ENCODE data around the gene ARHGAP40. TPM values are rescaled to one million over a fixed set of nuclear protein-coding genes. Genes with fewer than 3 reads are reported as not detected.

ARHGAP40 gene
- total and polyA plus RNA-seq, 2 experiments from 2014 or later, result not detected

DNA sequence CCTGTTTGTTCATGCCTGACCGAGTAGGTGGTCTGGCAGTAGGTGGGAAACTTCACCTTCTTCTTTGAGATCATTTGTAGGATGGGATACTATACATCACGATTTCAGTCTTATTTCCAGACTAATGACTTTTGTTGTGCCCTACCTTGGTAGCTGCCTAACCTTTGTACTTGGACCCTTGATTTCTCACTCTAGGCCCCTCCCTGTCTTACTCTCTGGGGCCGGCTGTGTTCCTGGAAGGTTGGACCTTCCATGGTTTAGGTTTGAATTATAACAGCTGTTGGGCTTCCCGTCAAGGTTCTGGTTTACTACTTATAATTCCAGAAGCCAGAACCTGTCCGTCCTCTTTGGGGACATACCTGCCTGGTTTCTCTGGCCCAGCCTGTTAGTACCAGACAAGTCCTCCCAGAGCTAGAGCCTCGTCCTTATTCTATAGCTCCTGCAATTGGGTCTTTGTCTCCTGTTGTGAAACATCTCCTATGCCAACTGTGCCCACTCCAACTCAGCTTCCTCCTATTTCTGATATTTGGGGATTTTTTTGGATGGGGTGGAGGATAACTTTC lies 35.5 kb upstream of the ARHGAP40 start:
- no peak for TF ChIP-seq EZH2 (IDR thresholded peaks at IDR 0.05; ENCODE audit: insufficient read depth, poor library complexity, severe bottlenecking)
- no peak for TF ChIP-seq EZH2phosphoT487 (IDR thresholded peaks at IDR 0.05; ENCODE audit: insufficient read depth, low read depth)
- Histone ChIP-seq H3K9me3 (ENCODE audit: low read depth) (no peaks in the 10 kb centered on the region), H2AFZ (no peak overlapping the region), H3K4me3 (no peak overlapping the region), H3K4me2 (ENCODE audit: unreplicated experiment) (no peak overlapping the region), H3K36me3 (ENCODE audit: low read depth) (peaks cover 43% of the 10 kb centered on the region), H3K9me2 (ENCODE audit: insufficient read depth) (no peaks in the 10 kb centered on the region), H3K9ac (no peak overlapping the region), H3K79me2 (ENCODE audit: insufficient read depth) (no peaks in the 10 kb centered on the region), H3K27me3 (replicated peaks; ENCODE audit: insufficient read depth) (no peaks in the 10 kb centered on the region), H3K27ac (no peak overlapping the region), H3K4me1 (ENCODE audit: insufficient read depth) (no peaks in the 10 kb centered on the region), H3F3A (ENCODE audit: insufficient read depth) (no peaks in the 10 kb centered on the region), H4K20me1 (ENCODE audit: insufficient read depth) (no peaks in the 10 kb centered on the region)
- no peak for DNase-seq
- WGBS, 2 experiments (ENCODE audit: low coverage in 1 of 2, low lambda C conversion rate in 2 of 2, missing lambda C conversion rate in 2 of 2), result 89 to 91% methylated on average over 6 of the region's 6 CpGs
- in situ Hi-C loops (cut with MboI), result no loop called here

DNA sequence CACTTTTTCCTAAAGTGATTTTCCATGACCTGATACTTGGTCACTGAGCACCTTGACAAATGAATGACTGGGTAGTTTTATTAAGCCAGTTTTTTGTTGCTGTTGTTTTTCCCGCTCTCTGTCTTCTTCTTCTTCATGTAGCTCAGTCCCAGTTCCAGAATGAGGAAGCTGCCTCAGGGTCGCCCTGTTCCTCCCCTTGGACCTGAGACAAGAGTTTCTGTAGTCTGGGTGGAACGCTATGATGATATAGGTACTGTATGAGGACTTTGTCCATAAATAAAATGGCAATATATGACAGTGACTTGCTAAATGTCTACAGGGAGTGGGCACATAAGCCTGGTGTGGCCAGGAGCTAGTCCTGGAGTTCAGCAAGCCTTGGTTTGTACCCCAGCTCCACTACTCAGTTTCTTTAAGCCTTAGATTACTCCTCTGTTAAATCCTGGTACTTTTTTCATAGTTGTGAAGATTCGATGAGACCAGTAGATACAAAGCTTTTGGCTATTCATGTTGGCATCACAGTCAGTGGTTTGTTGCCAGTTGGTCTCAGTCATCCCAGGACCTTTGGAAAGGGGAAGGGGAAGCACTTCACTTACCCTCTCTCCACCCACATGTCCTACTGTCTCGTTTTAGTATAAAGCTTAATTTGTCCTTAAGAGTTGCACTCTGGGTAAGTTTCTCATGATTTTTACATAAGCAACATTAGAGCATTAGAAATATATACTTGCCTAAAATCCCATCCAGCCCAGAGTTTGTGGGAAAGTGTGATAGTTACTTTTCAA lies 31.7 kb upstream of the ARHGAP40 start:
- no peak overlapping the region for H2AFZ ChIP-seq
- no peaks in the 10 kb centered on the region for H3K4me1 ChIP-seq (ENCODE audit: insufficient read depth)
- H3K9ac ChIP-seq, result no peak overlapping the region
- H3K27me3 ChIP-seq (replicated peaks; ENCODE audit: insufficient read depth), result no peaks in the 10 kb centered on the region
- no peak for DNase-seq
- no peaks in the 10 kb centered on the region for H3K9me2 ChIP-seq (ENCODE audit: insufficient read depth)
- no peaks in the 10 kb centered on the region for H4K20me1 ChIP-seq (ENCODE audit: insufficient read depth)
- WGBS, 2 experiments (ENCODE audit: low coverage in 1 of 2, low lambda C conversion rate in 2 of 2, missing lambda C conversion rate in 2 of 2), result 85 to 88% methylated on average over 5 of the region's 5 CpGs
- H3K36me3 ChIP-seq (ENCODE audit: low read depth), result peaks cover 65% of the 10 kb centered on the region
- TF ChIP-seq EZH2phosphoT487 (IDR thresholded peaks at IDR 0.05; ENCODE audit: insufficient read depth, low read depth), result no peak
- no peak for TF ChIP-seq EZH2 (IDR thresholded peaks at IDR 0.05; ENCODE audit: insufficient read depth, poor library complexity, severe bottlenecking)
- H3K4me3 ChIP-seq, result no peak overlapping the region
- H3K27ac ChIP-seq, result no peak overlapping the region
- H3K9me3 ChIP-seq (ENCODE audit: low read depth), result no peaks in the 10 kb centered on the region
- H3K79me2 ChIP-seq (ENCODE audit: insufficient read depth), result no peaks in the 10 kb centered on the region
- no peak overlapping the region for H3K4me2 ChIP-seq (ENCODE audit: unreplicated experiment)
- H3F3A ChIP-seq (ENCODE audit: insufficient read depth), result no peaks in the 10 kb centered on the region
- in situ Hi-C loops (cut with MboI), result no loop called here

DNA sequence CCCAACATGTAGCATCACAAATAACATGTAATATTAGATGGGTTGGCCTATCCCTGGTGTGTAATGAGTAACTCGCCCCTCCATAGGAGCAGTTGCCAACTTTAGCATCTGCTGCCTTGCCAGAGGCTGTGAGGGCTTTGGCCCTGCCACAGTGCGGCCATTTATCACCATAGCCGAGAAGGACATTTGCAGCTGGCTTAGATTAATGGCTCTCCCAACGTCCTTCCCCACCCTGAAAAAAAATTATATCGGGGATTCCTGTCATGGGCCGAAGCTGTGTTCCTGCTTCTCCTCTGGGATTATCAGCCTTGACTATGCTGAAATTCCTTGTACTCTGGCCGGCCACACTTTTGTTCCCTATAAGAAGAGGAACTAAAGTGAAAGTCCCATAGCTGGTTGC lies 28.2 kb upstream of the ARHGAP40 start:
- no peak overlapping the region for H3K4me2 ChIP-seq (ENCODE audit: unreplicated experiment)
- in situ Hi-C loops (cut with MboI), result no loop called here
- no peak for DNase-seq

GRCh38 chr20:38579219-38579910 lies 22.2 kb upstream of the ARHGAP40 start:
- Histone ChIP-seq H3K9ac (no peak overlapping the region), H3K36me3 (ENCODE audit: low read depth) (peaks cover 19% of the 10 kb centered on the region), H3K4me3 (no peak overlapping the region), H3K4me2 (ENCODE audit: unreplicated experiment) (no peak overlapping the region), H3K27me3 (replicated peaks; ENCODE audit: insufficient read depth) (no peaks in the 10 kb centered on the region), H4K20me1 (ENCODE audit: insufficient read depth) (no peaks in the 10 kb centered on the region), H3K9me2 (ENCODE audit: insufficient read depth) (no peaks in the 10 kb centered on the region), H3K79me2 (ENCODE audit: insufficient read depth) (no peaks in the 10 kb centered on the region), H3K27ac (no peak overlapping the region), H3K9me3 (ENCODE audit: low read depth) (no peaks in the 10 kb centered on the region), H2AFZ (no peak overlapping the region), H3F3A (ENCODE audit: insufficient read depth) (no peaks in the 10 kb centered on the region; the same call in 1 of the 2 replicates), H3K4me1 (ENCODE audit: insufficient read depth) (no peaks in the 10 kb centered on the region)
- TF ChIP-seq EZH2phosphoT487 (IDR thresholded peaks at IDR 0.05; ENCODE audit: insufficient read depth, low read depth) (no peak), EZH2 (IDR thresholded peaks at IDR 0.05; ENCODE audit: insufficient read depth, poor library complexity, severe bottlenecking) (no peak)
- no peak for DNase-seq
- in situ Hi-C loops (cut with MboI), result no loop called here
- WGBS, 2 experiments (ENCODE audit: low coverage in 1 of 2, low lambda C conversion rate in 2 of 2, missing lambda C conversion rate in 2 of 2), result 33 to 43% methylated on average over 7 of the region's 7 CpGs

More for the DNA sequence above, 28.2 kb upstream of the ARHGAP40 start:
- 31 to 39% methylated on average over 7 of the region's 7 CpGs for WGBS, 2 experiments (ENCODE audit: low coverage in 1 of 2, low lambda C conversion rate in 2 of 2, missing lambda C conversion rate in 2 of 2)
- Histone ChIP-seq H3F3A (ENCODE audit: insufficient read depth) (no peaks in the 10 kb centered on the region; the same call in 1 of the 2 replicates), H3K9me2 (ENCODE audit: insufficient read depth) (no peaks in the 10 kb centered on the region), H3K9me3 (ENCODE audit: low read depth) (no peaks in the 10 kb centered on the region), H4K20me1 (ENCODE audit: insufficient read depth) (no peaks in the 10 kb centered on the region), H3K4me1 (ENCODE audit: insufficient read depth) (no peaks in the 10 kb centered on the region), H3K27me3 (replicated peaks; ENCODE audit: insufficient read depth) (no peaks in the 10 kb centered on the region), H3K9ac (no peak overlapping the region), H2AFZ (no peak overlapping the region), H3K79me2 (ENCODE audit: insufficient read depth) (no peaks in the 10 kb centered on the region), H3K4me3 (no peak overlapping the region), H3K36me3 (ENCODE audit: low read depth) (peaks cover 59% of the 10 kb centered on the region), H3K27ac (no peak overlapping the region)
- TF ChIP-seq EZH2phosphoT487 (IDR thresholded peaks at IDR 0.05; ENCODE audit: insufficient read depth, low read depth), result no peak
- TF ChIP-seq EZH2 (IDR thresholded peaks at IDR 0.05; ENCODE audit: insufficient read depth, poor library complexity, severe bottlenecking), result no peak

Data from GM23248 (cell line).